K562 (cell line): ENCODE measurements around the gene RGS14. TPM values are rescaled to one million over a fixed set of nuclear protein-coding genes. Genes with fewer than 3 reads are reported as not detected.

Source experiments
- BHLHE40 ChIP-seq: IDR thresholded peaks from 2 replicates; pipeline ENCODE4 v1.6.1; 2011; ENCODE audit warnings: low read length, improper control_type of control experiment
- EGR1 ChIP-seq: fragments of 450-650 bp; conservative IDR thresholded peaks from 2 replicates; pipeline ENCODE4 v1.6.1; 2017; ENCODE audit warnings: mild to moderate bottlenecking
- GABPB1 ChIP-seq: sonication (generic); formaldehyde crosslinking; IDR thresholded peaks from 2 replicates; pipeline ENCODE4 v1.8.0; 2022; ENCODE audit warnings: mild to moderate bottlenecking, missing genetic modification reagents
- IFI16 ChIP-seq: fragments of 250-450 bp; sonication (Bioruptor Pico); IDR thresholded peaks from 2 replicates; pipeline ENCODE4 v2.1.2; 2022; ENCODE audit warnings: mild to moderate bottlenecking, inconsistent platforms
- MEF2A ChIP-seq: IDR thresholded peaks from 2 replicates; pipeline ENCODE4 v1.6.1; 2011; ENCODE audit warnings: low read depth, mild to moderate bottlenecking, low read length, moderate library complexity; ENCODE audit not compliant: control insufficient read depth
- PHF20 ChIP-seq: fragments of 450-650 bp; IDR thresholded peaks from 2 replicates; pipeline ENCODE4 v1.6.1; 2018; ENCODE audit not compliant: partially characterized antibody
- PRDM10 ChIP-seq: fragments of 450-650 bp; IDR thresholded peaks from 2 replicates; pipeline ENCODE4 v1.6.1; 2018; ENCODE audit not compliant: partially characterized antibody
- SFPQ ChIP-seq: fragments of 200-400 bp; formaldehyde crosslinking; IDR thresholded peaks from 2 replicates; pipeline ENCODE4 v1.6.1; 2017; ENCODE audit warnings: mild to moderate bottlenecking, low read depth, low read length, moderate library complexity
- SNRNP70 ChIP-seq: fragments of 200-400 bp; formaldehyde crosslinking; optimal IDR thresholded peaks from 2 replicates; pipeline ENCODE3; 2017; ENCODE audit warnings: low read depth, low read length
- TFE3 ChIP-seq: fragments of 450-650 bp; formaldehyde crosslinking; IDR thresholded peaks from 2 replicates; pipeline ENCODE4 v1.4.0; 2020; ENCODE audit warnings: mild to moderate bottlenecking, mixed read lengths
- ZNF263 ChIP-seq: sonication (generic); formaldehyde crosslinking; IDR thresholded peaks from 2 replicates; pipeline ENCODE4 v1.8.0; 2022; ENCODE audit warnings: mild to moderate bottlenecking, missing genetic modification reagents, borderline replicate concordance
- polyA plus RNA-seq, 8 experiments: library from polyadenylated mRNA; depleted of rRNA in 4 of 8; stranded (reverse) in 5 of 8; unstranded in 3 of 8; fragments of >200 nt; fragmentation: Nextera tagmentation in 2 of 8; fragmentation: Illumina TruSeq in 1 of 8; extraction: Ambion mirVana in 2 of 8; extraction: Trizol in 1 of 8; gene quantifications; 2 replicates each; pipeline versions ENCODE4 v1.2.1 to v1.2.3, GENCODE V29; 2011 to 2014; ENCODE audit warnings: inconsistent platforms in 1 of 8, missing spikeins in 1 of 8
- total RNA-seq, 7 experiments: library from RNA; depleted of rRNA in 6 of 7; stranded (reverse); fragments of >200 nt in 6 of 7; fragmentation: Illumina TruSeq in 2 of 7; extraction: Trizol in 2 of 7; gene quantifications; 2 replicates each; pipeline versions ENCODE4 v1.2.1 to v1.2.3, GENCODE V29; 2011 to 2021; ENCODE audit warnings: low replicate concordance in 1 of 7

Gene RGS14
- total and polyA plus RNA-seq, 9 of the 15 experiments (the other 6 are each of a cell fraction or from before 2014, with no cell fraction given) = 0.28 to 75.9 (median 34.5) TPM

- TF ChIP-seq GABPB1 (CRISPR knock-in tag) (0 out of 2 replicates have a peak, but pooled peaks have one; percentile 42), IFI16 (CRISPR knock-in tag) (no peak), ZNF263 (CRISPR knock-in tag) (peak; percentile 99), EGR1 (peak; percentile 53), BHLHE40 (peak; percentile 42), MEF2A (no peak), TFE3 (no peak), SNRNP70 (no peak), PHF20 (peak; percentile 10), SFPQ (no peak), PRDM10 (peak; percentile 81)
These were observed 5.1 kb downstream of the RGS14 start (continued) for GRCh38 chr5:177362610-177363507.
